ENCODE results near the gene BRF1. TPM values are rescaled to one million over a fixed set of nuclear protein-coding genes. Genes with fewer than 3 reads are reported as not detected.

BRF1 gene
- total RNA-seq, 1 experiment from 2014 or later, result 41.2 TPM

- TF ChIP-seq ZNF274 (IDR thresholded peaks at IDR 0.05; ENCODE audit: low read depth, low read length), result no peak
- peak in 2 of 3 experiments; percentile 27 to 35; a peak in 4 of 6 replicates for TF ChIP-seq CTCF (IDR thresholded peaks at IDR 0.05 in 2 of 3, conservative IDR thresholded peaks at IDR 0.05 in 1 of 3; ENCODE audit: borderline replicate concordance in 1 of 3, insufficient read depth in 1 of 3, low read depth in 2 of 3, low read length in 2 of 3)
- TF ChIP-seq ELF1 (IDR thresholded peaks at IDR 0.05; ENCODE audit: borderline replicate concordance, low read depth), result no peak
- Histone ChIP-seq H3K9ac (ENCODE audit: low read length) (no peak overlapping the region), H3K4me3 (replicated peaks in 1 of 2; ENCODE audit: low read depth in 1 of 2, low read length in 2 of 2) (peak overlapping the region in 1 of 2 experiments; percentile 20; a peak in 1 of 4 replicates), H3K27me3 (ENCODE audit: insufficient read depth, low read length) (no peaks in the 10 kb centered on the region), H4K20me1 (ENCODE audit: insufficient read depth) (no peaks in the 10 kb centered on the region), H3K4me2 (ENCODE audit: low read length) (peak overlapping the region; percentile 71), H3K79me2 (ENCODE audit: insufficient read depth, low read length) (no peaks in the 10 kb centered on the region), H3K27ac (ENCODE audit: low read depth, low read length) (peak overlapping the region; percentile 30; the same call in 1 of the 2 replicates), H2AFZ (ENCODE audit: low read depth, low read length, poor library complexity, severe bottlenecking) (no peak overlapping the region), H3K4me1 (ENCODE audit: control insufficient read depth in 1 of 2, insufficient read depth in 2 of 2, low read length in 2 of 2) (peaks cover 22 to 34% of the 10 kb centered on the region in 2 experiments; a peak in 3 of 4 replicates), H3K9me3 (ENCODE audit: control insufficient read depth in 1 of 2, insufficient read depth in 1 of 2, low read depth in 1 of 2, low read length in 2 of 2) (no peaks in the 10 kb centered on the region), H3K9me2 (ENCODE audit: insufficient read depth) (no peaks in the 10 kb centered on the region), H3K36me3 (ENCODE audit: control insufficient read depth in 1 of 2, insufficient read depth in 2 of 2, low read length in 2 of 2) (no peaks in the 10 kb centered on the region)
- RAD21 ChIA-PET (ENCODE audit: low non-redundant PET in 1 of 2, low total read pairs in 2 of 2, uncharacterized antibody in 2 of 2, unreplicated experiment in 2 of 2), result interaction anchor here in 1 of 2 experiments (0.6 kb wide), 1 partner anchor 102 kb away, joined by 4 read pairs; the partner anchor contains the start of gene BRF1
- no TSS peak for BruUV-seq (replicated peaks)
- DNase-seq (ENCODE audit: low read depth, low spot score) (no peak), ATAC-seq (0 out of 2 replicates have a peak, but pooled peaks have one; percentile 18)
- CTCF ChIA-PET, result no interaction called here
- POLR2A ChIA-PET, result no interaction called here
- intact Hi-C loops (cut with micrococcal nuclease), result no loop called here
Measured at GRCh38 chr14:105198588-105198987, 102.2 kb downstream of the BRF1 start.

GRCh38 chr14:105197211-105197641 is 103.6 kb downstream of the BRF1 start:
- no peak for ATAC-seq
- Histone ChIP-seq H3K36me3 (ENCODE audit: control insufficient read depth in 1 of 2, insufficient read depth in 2 of 2, low read length in 2 of 2) (no peaks in the 10 kb centered on the region), H3K27me3 (ENCODE audit: insufficient read depth, low read length) (no peaks in the 10 kb centered on the region), H3K9me3 (ENCODE audit: control insufficient read depth in 1 of 2, insufficient read depth in 1 of 2, low read depth in 1 of 2, low read length in 2 of 2) (no peaks in the 10 kb centered on the region), H3K4me1 (ENCODE audit: control insufficient read depth in 1 of 2, insufficient read depth in 2 of 2, low read length in 2 of 2) (peaks cover 20 to 27% of the 10 kb centered on the region in 2 experiments; a peak in 3 of 4 replicates), H3K9ac (ENCODE audit: low read length) (no peak overlapping the region), H3K9me2 (ENCODE audit: insufficient read depth) (no peaks in the 10 kb centered on the region), H3K4me3 (replicated peaks in 1 of 2; ENCODE audit: low read depth in 1 of 2, low read length in 2 of 2) (no peak overlapping the region), H3K27ac (ENCODE audit: low read depth, low read length) (no peak overlapping the region), H2AFZ (ENCODE audit: low read depth, low read length, poor library complexity, severe bottlenecking) (no peak overlapping the region), H3K79me2 (ENCODE audit: insufficient read depth, low read length) (no peaks in the 10 kb centered on the region), H3K4me2 (ENCODE audit: low read length) (no peak overlapping the region), H4K20me1 (ENCODE audit: insufficient read depth) (no peaks in the 10 kb centered on the region)
- intact Hi-C loops (cut with micrococcal nuclease), result no loop called here
- no peak for DNase-seq (ENCODE audit: low read depth, low spot score)
- ChIA-PET RAD21 (ENCODE audit: low non-redundant PET in 1 of 2, low total read pairs in 2 of 2, uncharacterized antibody in 2 of 2, unreplicated experiment in 2 of 2) (no interaction called here), POLR2A (no interaction called here), CTCF (no interaction called here)
- no TSS peak for BruUV-seq (replicated peaks)
- TF ChIP-seq ATF3 (IDR thresholded peaks at IDR 0.05) (no peak), RAD21 (IDR thresholded peaks at IDR 0.05; ENCODE audit: low read depth) (no peak), SRF (IDR thresholded peaks at IDR 0.05; ENCODE audit: low read depth) (no peak), POLR2AphosphoS5 (IDR thresholded peaks at IDR 0.05; ENCODE audit: low read depth, low read length) (no peak), EGR1 (IDR thresholded peaks at IDR 0.05; ENCODE audit: low read depth) (no peak), EZH2 (IDR thresholded peaks at IDR 0.05) (no peak), SIN3A (IDR thresholded peaks at IDR 0.05; ENCODE audit: low read depth) (no peak), YY1 (IDR thresholded peaks at IDR 0.05; ENCODE audit: extremely low read depth, insufficient replicate concordance, low read depth, low read length) (no peak), JUND (IDR thresholded peaks at IDR 0.05) (no peak), ZBTB33 (IDR thresholded peaks at IDR 0.05; ENCODE audit: extremely low read depth, insufficient replicate concordance, low read length) (no peak), EZH2phosphoT487 (IDR thresholded peaks at IDR 0.05; ENCODE audit: borderline replicate concordance) (no peak)
- TF ChIP-seq, protein P1, sequence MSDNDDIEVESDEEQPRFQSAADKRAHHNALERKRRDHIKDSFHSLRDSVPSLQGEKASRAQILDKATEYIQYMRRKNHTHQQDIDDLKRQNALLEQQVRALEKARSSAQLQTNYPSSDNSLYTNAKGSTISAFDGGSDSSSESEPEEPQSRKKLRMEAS (IDR thresholded peaks at IDR 0.05), result no peak

Data from HCT116 (cell line).